ENCODE data around the gene LMTK3.

GRCh38 chr19:48446579-48446978 lies 65.1 kb downstream of the LMTK3 start:
- TF ChIP-seq CTCF (optimal IDR thresholded peaks at IDR 0.05 in 1 of 3, IDR thresholded peaks at IDR 0.05 in 1 of 3, conservative IDR thresholded peaks at IDR 0.05 in 1 of 3; ENCODE audit: extremely low read depth in 1 of 3, insufficient read depth in 2 of 3, low read length in 3 of 3) (no peak), EZH2 (IDR thresholded peaks at IDR 0.05; ENCODE audit: low read length) (no peak)

All from keratinocyte (primary cell).